GM12878 (cell line): Measurements from ENCODE around the gene TNFSF9. TPM values are rescaled to one million over a fixed set of nuclear protein-coding genes. Genes with fewer than 3 reads are reported as not detected.

Source experiments
- ATAC-seq: fragments of 200-7000 bp; cut with Tn5 transposase; 3 replicates; pipeline ENCODE4 v1.9.1; 2020; ENCODE audit warnings: mild to moderate bottlenecking, moderate library complexity
- BruUV-seq: library from RNA; stranded (reverse); fragments of 400-500 nt; replicated peaks from 2 replicates; lab custom pipeline; 2021; lab: Mats Ljungman, UMichigan
- CTCF ChIA-PET: fragments of 300-600 bp; sonication (Branson Sonifier 250); formaldehyde crosslinking; extraction: SDS; loops from one replicate; lab custom pipeline; 2021; ENCODE audit warnings: inconsistent platforms; lab: Yijun Ruan, JAX
- POLR2A ChIA-PET: fragments of 350-600 bp; formaldehyde crosslinking; extraction: SDS; loops from one replicate; lab custom pipeline; 2021; ENCODE audit warnings: inconsistent platforms; lab: Charles Lee
- RAD21 ChIA-PET: fragments of 300-600 bp; sonication (Branson Sonifier 250); formaldehyde crosslinking; loops from one replicate; lab custom pipeline; 2023; ENCODE audit warnings: antibody characterized with exemption; ENCODE audit not compliant: unreplicated experiment; lab: Charles Lee
- SMC1A ChIA-PET: fragments of 300-600 bp; sonication (Branson Sonifier 250); formaldehyde crosslinking; loops from one replicate; lab custom pipeline; 2023; ENCODE audit not compliant: unreplicated experiment, uncharacterized antibody; lab: Charles Lee
- DNase-seq: peaks from one replicate; pipeline ENCODE4 v3.0.0-alpha.2; 2011; ENCODE audit warnings: low read depth, low spot score
- FAIRE-seq: peaks from 3 replicates; lab custom pipeline; 2011; peaks lifted over from hg19 to GRCh38; lab: Jason Lieb, UNC
- H2AFZ ChIP-seq: 2 replicates; pipeline ENCODE4 v1.6.0; 2011; ENCODE audit warnings: low read depth, low read length, control low read depth; ENCODE audit not compliant: control insufficient read depth
- H3K27ac ChIP-seq: 2 replicates; pipeline ENCODE4 v1.5.1; 2011; ENCODE audit warnings: control low read depth; ENCODE audit not compliant: control insufficient read depth, insufficient read depth
- H3K27me3 ChIP-seq, 2 experiments: replicated peaks in 1 of 2; 2 replicates each; pipeline versions ENCODE4 v1.6.0 to v1.6.1; 2011; ENCODE audit warnings: low read length in 1 of 2; ENCODE audit not compliant: control insufficient read depth in 2 of 2, insufficient read depth in 2 of 2
- H3K36me3 ChIP-seq, 2 experiments: 2 replicates each; pipeline ENCODE4 v1.5.1; 2011; ENCODE audit warnings: low read length in 1 of 2; ENCODE audit not compliant: control insufficient read depth in 2 of 2, insufficient read depth in 2 of 2
- H3K4me1 ChIP-seq: 2 replicates; pipeline ENCODE4 v1.6.1; 2011; ENCODE audit warnings: mild to moderate bottlenecking, low read length, moderate library complexity, mixed read lengths; ENCODE audit not compliant: control insufficient read depth, insufficient read depth
- H3K4me2 ChIP-seq: 2 replicates; pipeline ENCODE4 v1.6.0; 2011; ENCODE audit warnings: control low read depth; ENCODE audit not compliant: control insufficient read depth, insufficient read depth
- H3K4me3 ChIP-seq: fragments of 200-600 bp; sonication (generic); 2 replicates; pipeline ENCODE4 v1.5.1; 2016
- H3K79me2 ChIP-seq: 2 replicates; pipeline ENCODE4 v1.6.0; 2011; ENCODE audit warnings: low read length; ENCODE audit not compliant: control insufficient read depth, insufficient read depth
- H3K9ac ChIP-seq: 2 replicates; pipeline ENCODE4 v1.8.0; 2011; ENCODE audit warnings: low read length, control low read depth, mixed read lengths; ENCODE audit not compliant: control insufficient read depth, insufficient read depth
- H3K9me3 ChIP-seq: replicated peaks from 3 replicates; pipeline ENCODE4 v1.5.1; 2011; ENCODE audit warnings: mild to moderate bottlenecking, low read length; ENCODE audit not compliant: control insufficient read depth, insufficient read depth
- H4K20me1 ChIP-seq: 2 replicates; pipeline ENCODE4 v1.6.0; 2011; ENCODE audit not compliant: control insufficient read depth, insufficient read depth
- CBX5 ChIP-seq: sonication (generic); IDR thresholded peaks from 2 replicates; pipeline ENCODE4 v1.6.1; 2016; ENCODE audit warnings: low read depth, moderate library complexity, mild to moderate bottlenecking, inconsistent platforms
- MLLT1 ChIP-seq: fragments of 450-650 bp; IDR thresholded peaks from 2 replicates; pipeline ENCODE4 v1.6.1; 2016; ENCODE audit warnings: mild to moderate bottlenecking
- WGBS: methylation state at CpG from one replicate; pipeline ENCODE4 v1.1.6; 2016; ENCODE audit warnings: low lambda C conversion rate; ENCODE audit not compliant: insufficient replicate concordance, insufficient coverage; ENCODE audit errors: missing lambda C conversion rate; 5-methylcytosine and 5-hydroxymethylcytosine counted together
- in situ Hi-C: fragments of 300-500 bp; cut with MboI; formaldehyde crosslinking; loops from 9 replicates; pipeline ENCODE4 v1.14.3; 2018; ENCODE audit warnings: mixed read lengths
- intact Hi-C: fragments of 100-400 bp; cut with micrococcal nuclease; formaldehyde crosslinking; loops from one replicate; pipeline ENCODE4 v1.14.2; 2022; ENCODE audit not compliant: unreplicated experiment
- polyA plus RNA-seq, 11 experiments: library from polyadenylated mRNA; depleted of rRNA in 4 of 11; unstranded in 6 of 11; stranded (reverse) in 5 of 11; fragments of >200 nt; fragmentation: Nextera tagmentation in 4 of 11; fragmentation: Illumina TruSeq in 1 of 11; extraction: Ambion mirVana in 4 of 11; extraction: Trizol in 1 of 11; gene quantifications; 1 replicate in 1 of 11; 2 replicates in 10 of 11; pipeline versions ENCODE4 v1.2.1 to v1.2.3, GENCODE V29; 2011 to 2016; ENCODE audit warnings: inconsistent platforms in 2 of 11, missing spikeins in 2 of 11, low read depth in 1 of 11
- total RNA-seq, 4 experiments: library from RNA; depleted of rRNA in 3 of 4; stranded (reverse); fragments of >200 nt in 3 of 4; fragmentation: Illumina TruSeq in 1 of 4; extraction: Trizol in 1 of 4; gene quantifications; 2 replicates each; pipeline versions ENCODE4 v1.2.1 to v1.2.3, GENCODE V29; 2013 to 2021

Gene TNFSF9
- total and polyA plus RNA-seq, 10 of the 15 experiments (the other 5 are each of a cell fraction or from before 2014, with no cell fraction given) = 6.2 to 75.3 (median 22.1) TPM

GRCh38 chr19:6551091-6551490 lies 20.3 kb downstream of the TNFSF9 start:
- BruUV-seq = no TSS peak
- ChIA-PET RAD21 (interaction anchor here (0.7 to 1.4 kb wide), 6 partner anchors 15 to 91 kb away, joined by 3 to 4 read pairs (median 4); no protein-coding TSS in a partner anchor), POLR2A (interaction anchor here (0.6 to 2.5 kb wide), 5 partner anchors 9 to 79 kb away, joined by 3 to 15 read pairs (median 6); no protein-coding TSS in a partner anchor), SMC1A (interaction anchor here (0.9 to 1.9 kb wide), 3 partner anchors 11 to 83 kb away, joined by 3 to 5 read pairs (median 4); no protein-coding TSS in a partner anchor), CTCF (interaction anchor here (0.7 to 2.8 kb wide), 5 partner anchors 13 to 218 kb away, joined by 3 to 8 read pairs (median 4); no protein-coding TSS in a partner anchor)
- in situ Hi-C loops = no loop called here
- Histone ChIP-seq H3K36me3 (no peaks in the 10 kb centered on the region), H3K9me3 (peaks cover 14% of the 10 kb centered on the region; the same call in 2 of the 3 replicates), H3K4me1 (peaks cover 28% of the 10 kb centered on the region), H2AFZ (no peak overlapping the region), H3K27ac (no peak overlapping the region), H3K9ac (no peak overlapping the region), H3K27me3 (no peaks in the 10 kb centered on the region), H4K20me1 (no peaks in the 10 kb centered on the region), H3K79me2 (no peaks in the 10 kb centered on the region), H3K4me3 (no peak overlapping the region), H3K4me2 (no peak overlapping the region)
- FAIRE-seq (no peak), DNase-seq (no peak), ATAC-seq (no peak)
- TF ChIP-seq MLLT1 = no peak
- TF ChIP-seq CBX5 = 0 out of 2 replicates have a peak, but pooled peaks have one; percentile 2
- intact Hi-C loops = loop anchor here (5.0 kb wide), 1 partner anchor 41 kb away; the partner anchor contains the start of gene CD70
- WGBS = 75% methylated on average over 3 of the region's 3 CpGs
